Measurements from ENCODE around the gene FITM2. TPM values are rescaled to one million over a fixed set of nuclear protein-coding genes. Genes with fewer than 3 reads are reported as not detected.

Gene FITM2
- total and polyA plus RNA-seq, 2 donors (not counting 1 experiment from before 2014, with no cell fraction given), result 2.0 to 4.3 TPM

GRCh38 chr20:44264287-44264686 is 46.7 kb downstream of the FITM2 start:
- H3K27me3 Mint-ChIP-seq, result peaks cover 3% of the 10 kb centered on the region
- no peak overlapping the region for H3K9ac ChIP-seq (ENCODE audit: low read length)

More at GRCh38 chr20:44264287-44264686, 46.7 kb downstream of the FITM2 start:
- H3K79me2 ChIP-seq (ENCODE audit: control insufficient read depth, insufficient read depth, low read length), result no peaks in the 10 kb centered on the region
- no peak overlapping the region for H2AFZ ChIP-seq (ENCODE audit: insufficient read depth, low read depth, low read length, poor library complexity, severe bottlenecking)
- H3K27ac ChIP-seq (ENCODE audit: low read length in 2 of 2), result no peak overlapping the region
- no peaks in the 10 kb centered on the region for H3K27me3 ChIP-seq (replicated peaks in 1 of 4; ENCODE audit: control extremely low read depth in 1 of 4, control insufficient read depth in 3 of 4, insufficient read depth in 4 of 4, low read length in 3 of 4)
- ATAC-seq (ENCODE audit: low read depth) (no peak), DNase-seq (no peak)
- Mint-ChIP-seq H3K27ac (no peak overlapping the region), H3K9me3 (ENCODE audit: insufficient read depth) (no peaks in the 10 kb centered on the region), H3K4me3 (no peak overlapping the region), H3K4me1 (no peaks in the 10 kb centered on the region)
- no peaks in the 10 kb centered on the region for H3K36me3 ChIP-seq (replicated peaks in 1 of 2; ENCODE audit: control extremely low read depth in 1 of 2, control insufficient read depth in 1 of 2, extremely low read depth in 1 of 2, insufficient read depth in 2 of 2, low read length in 1 of 2)
- H3K9me3 ChIP-seq (ENCODE audit: control extremely low read depth in 1 of 3, control insufficient read depth in 2 of 3, insufficient read depth in 1 of 3, low read length in 2 of 3), result no peaks in the 10 kb centered on the region
- no peak for TF ChIP-seq EZH2 (IDR thresholded peaks at IDR 0.05; ENCODE audit: borderline replicate concordance, insufficient read depth, low read depth, low read length, poor library complexity, severe bottlenecking)
- TF ChIP-seq CTCF (IDR thresholded peaks at IDR 0.05), result no peak
- no peak overlapping the region for H3K4me2 ChIP-seq (replicated peaks; ENCODE audit: low read depth, low read length, poor library complexity, severe bottlenecking)
- POLR2A ChIA-PET, result interaction anchor here (0.6 kb wide), 1 partner anchor 355 kb away, joined by 3 read pairs; no protein-coding TSS in a partner anchor
- no peaks in the 10 kb centered on the region for H3K4me1 ChIP-seq (ENCODE audit: control insufficient read depth in 2 of 2, insufficient read depth in 2 of 2, low read length in 2 of 2)
- intact Hi-C loops (cut with micrococcal nuclease), result no loop called here
- no peak overlapping the region for H3K4me3 ChIP-seq (ENCODE audit: control extremely low read depth in 1 of 5, extremely low read depth in 1 of 5, insufficient read depth in 1 of 5, low read depth in 2 of 5, low read length in 4 of 5)
- CTCF ChIA-PET, result no interaction called here
- H4K20me1 ChIP-seq (ENCODE audit: control insufficient read depth, insufficient read depth, low read length, poor library complexity, severe bottlenecking), result no peaks in the 10 kb centered on the region
- 75% methylated on average over 2 of the region's 5 CpGs for WGBS (ENCODE audit: insufficient coverage)
